ENCODE measurements around the gene CYFIP1.

- TF ChIP-seq, protein P1, sequence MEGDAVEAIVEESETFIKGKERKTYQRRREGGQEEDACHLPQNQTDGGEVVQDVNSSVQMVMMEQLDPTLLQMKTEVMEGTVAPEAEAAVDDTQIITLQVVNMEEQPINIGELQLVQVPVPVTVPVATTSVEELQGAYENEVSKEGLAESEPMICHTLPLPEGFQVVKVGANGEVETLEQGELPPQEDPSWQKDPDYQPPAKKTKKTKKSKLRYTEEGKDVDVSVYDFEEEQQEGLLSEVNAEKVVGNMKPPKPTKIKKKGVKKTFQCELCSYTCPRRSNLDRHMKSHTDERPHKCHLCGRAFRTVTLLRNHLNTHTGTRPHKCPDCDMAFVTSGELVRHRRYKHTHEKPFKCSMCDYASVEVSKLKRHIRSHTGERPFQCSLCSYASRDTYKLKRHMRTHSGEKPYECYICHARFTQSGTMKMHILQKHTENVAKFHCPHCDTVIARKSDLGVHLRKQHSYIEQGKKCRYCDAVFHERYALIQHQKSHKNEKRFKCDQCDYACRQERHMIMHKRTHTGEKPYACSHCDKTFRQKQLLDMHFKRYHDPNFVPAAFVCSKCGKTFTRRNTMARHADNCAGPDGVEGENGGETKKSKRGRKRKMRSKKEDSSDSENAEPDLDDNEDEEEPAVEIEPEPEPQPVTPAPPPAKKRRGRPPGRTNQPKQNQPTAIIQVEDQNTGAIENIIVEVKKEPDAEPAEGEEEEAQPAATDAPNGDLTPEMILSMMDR (IDR thresholded peaks at IDR 0.05), result no peak
- no peak for TF ChIP-seq POLR2A (IDR thresholded peaks at IDR 0.05)
These were observed 49.2 kb downstream of the CYFIP1 start for GRCh38 chr15:22930782-22931484.

Measured in testis (tissue), 2 donors.